GM12892 (cell line): ENCODE measurements around the gene DPT.

ENCODE experiments used
- POLR2A ChIP-seq: IDR thresholded peaks from 2 replicates; pipeline ENCODE4 v1.6.1; 2011; ENCODE audit warnings: low read depth, low read length, control low read depth
- POLR2AphosphoS5 ChIP-seq: IDR thresholded peaks from 2 replicates; pipeline ENCODE4 v1.6.1; 2011; ENCODE audit warnings: low read depth, low read length, control low read depth
- TAF1 ChIP-seq: IDR thresholded peaks from 2 replicates; pipeline ENCODE4 v1.6.1; 2011; ENCODE audit warnings: low read depth, mild to moderate bottlenecking, control low read depth, low read length, borderline replicate concordance

GRCh38 chr1:168653567-168653966 lies 75.4 kb downstream of the DPT start:
- TF ChIP-seq POLR2AphosphoS5, result no peak
- TF ChIP-seq TAF1, result no peak
- no peak for TF ChIP-seq POLR2A
